IMR-90 (cell line): ENCODE results near the gene CNNM2. TPM values are rescaled to one million over a fixed set of nuclear protein-coding genes. Genes with fewer than 3 reads are reported as not detected.

Source experiments
- ATAC-seq: fragments of 200-7000 bp; cut with Tn5 transposase; 2 replicates; pipeline ENCODE4 v1.9.1; 2020; ENCODE audit warnings: low read depth, mild to moderate bottlenecking, moderate library complexity
- BruUV-seq: library from RNA; stranded (reverse); fragments of 400-500 nt; replicated peaks from 2 replicates; lab custom pipeline; 2021; lab: Mats Ljungman, UMichigan
- CTCF ChIA-PET: fragments of 300-600 bp; formaldehyde crosslinking; extraction: SDS; loops from one replicate; lab custom pipeline; 2021; ENCODE audit warnings: antibody characterized with exemption; lab: Yijun Ruan, JAX
- POLR2A ChIA-PET: fragments of 300-600 bp; sonication (Branson Sonifier 250); formaldehyde crosslinking; loops from one replicate; lab custom pipeline; 2022; ENCODE audit warnings: antibody characterized with exemption; ENCODE audit not compliant: unreplicated experiment; lab: Charles Lee
- DNase-seq: peaks from one replicate; pipeline ENCODE4 v3.0.0; 2013
- H2AFZ ChIP-seq: replicated peaks from 2 replicates; pipeline ENCODE3; 2013; ENCODE audit warnings: low read length, mild to moderate bottlenecking; ENCODE audit not compliant: poor library complexity
- H2AK5ac ChIP-seq: 2 replicates; pipeline ENCODE4 v1.6.1; 2013; ENCODE audit warnings: low read depth, low read length, inconsistent platforms
- H2AK9ac ChIP-seq: replicated peaks from 2 replicates; pipeline ENCODE3; 2013; ENCODE audit warnings: mild to moderate bottlenecking, low read depth, low read length, moderate library complexity; ENCODE audit not compliant: poor library complexity
- H2BK120ac ChIP-seq: 2 replicates; pipeline ENCODE4 v1.6.1; 2013; ENCODE audit warnings: low read depth, low read length, inconsistent platforms
- H2BK15ac ChIP-seq: 3 replicates; pipeline ENCODE4 v1.6.1; 2013; ENCODE audit warnings: low read depth, low read length, inconsistent platforms
- H2BK20ac ChIP-seq: 2 replicates; pipeline ENCODE4 v1.6.1; 2013; ENCODE audit warnings: low read depth, mild to moderate bottlenecking, inconsistent platforms, low read length, moderate library complexity
- H2BK5ac ChIP-seq: 2 replicates; pipeline ENCODE4 v1.6.1; 2013; ENCODE audit warnings: mild to moderate bottlenecking, low read depth, low read length, inconsistent platforms; ENCODE audit not compliant: poor library complexity, severe bottlenecking
- H3K14ac ChIP-seq: replicated peaks from 2 replicates; pipeline ENCODE4 v1.6.1; 2013; ENCODE audit warnings: low read depth, low read length, inconsistent platforms
- H3K18ac ChIP-seq: 2 replicates; pipeline ENCODE4 v1.6.1; 2013; ENCODE audit warnings: low read depth, low read length, control low read depth
- H3K23ac ChIP-seq: 2 replicates; pipeline ENCODE4 v1.6.1; 2013; ENCODE audit warnings: low read depth, low read length, inconsistent platforms
- H3K27ac ChIP-seq: 2 replicates; pipeline ENCODE4 v1.5.1; 2013; ENCODE audit warnings: mild to moderate bottlenecking, control low read depth, low read length; ENCODE audit not compliant: insufficient read depth
- H3K27me3 ChIP-seq: 2 replicates; pipeline ENCODE4 v1.6.1; 2013; ENCODE audit warnings: low read length; ENCODE audit not compliant: control insufficient read depth, insufficient read depth
- H3K36me3 ChIP-seq: 2 replicates; pipeline ENCODE4 v1.6.1; 2013; ENCODE audit warnings: low read length, mixed read lengths; ENCODE audit not compliant: control insufficient read depth, insufficient read depth
- H3K4ac ChIP-seq: 2 replicates; pipeline ENCODE4 v1.6.1; 2013; ENCODE audit warnings: low read depth, low read length, inconsistent platforms
- H3K4me1 ChIP-seq: 2 replicates; pipeline ENCODE4 v1.6.1; 2013; ENCODE audit warnings: low read length, mixed read lengths; ENCODE audit not compliant: control insufficient read depth, insufficient read depth
- H3K4me2 ChIP-seq: 2 replicates; pipeline ENCODE4 v1.6.1; 2013; ENCODE audit warnings: low read depth, mild to moderate bottlenecking, control low read depth, low read length, moderate library complexity
- H3K4me3 ChIP-seq: 2 replicates; pipeline ENCODE4 v1.5.1; 2013; ENCODE audit warnings: low read depth, mild to moderate bottlenecking, control low read depth, low read length, moderate library complexity; ENCODE audit not compliant: insufficient read depth
- H3K56ac ChIP-seq: 2 replicates; pipeline ENCODE4 v1.6.1; 2013; ENCODE audit warnings: low read length, inconsistent platforms; ENCODE audit not compliant: insufficient read depth; ENCODE audit errors: extremely low read depth
- H3K79me1 ChIP-seq, 2 experiments: 2 replicates each; pipeline ENCODE4 v1.6.1; 2013; ENCODE audit warnings: low read length in 2 of 2, inconsistent platforms in 1 of 2, low read depth in 1 of 2
- H3K9ac ChIP-seq: 2 replicates; pipeline ENCODE4 v1.6.1; 2013; ENCODE audit warnings: low read depth, low read length, control low read depth
- H3K9me1 ChIP-seq: 2 replicates; pipeline ENCODE4 v1.6.1; 2013; ENCODE audit warnings: low read length, inconsistent platforms; ENCODE audit not compliant: insufficient read depth
- H3K9me3 ChIP-seq: 2 replicates; pipeline ENCODE4 v1.6.1; 2013; ENCODE audit warnings: low read length; ENCODE audit not compliant: control insufficient read depth, insufficient read depth
- H4K20me1 ChIP-seq: 2 replicates; pipeline ENCODE4 v1.6.1; 2013; ENCODE audit warnings: low read length, inconsistent platforms; ENCODE audit not compliant: insufficient read depth
- H4K5ac ChIP-seq: 2 replicates; pipeline ENCODE4 v1.6.1; 2013; ENCODE audit warnings: mild to moderate bottlenecking, low read depth, low read length, control low read depth
- H4K8ac ChIP-seq, 2 experiments: 2 replicates each; pipeline ENCODE4 v1.6.1; 2013; ENCODE audit warnings: low read depth in 2 of 2, low read length in 2 of 2, control low read depth in 1 of 2, inconsistent platforms in 1 of 2
- H4K91ac ChIP-seq: 2 replicates; pipeline ENCODE4 v1.6.1; 2013; ENCODE audit warnings: low read depth, low read length, inconsistent platforms; ENCODE audit not compliant: insufficient read depth
- MAZ ChIP-seq: IDR thresholded peaks from 2 replicates; pipeline ENCODE4 v1.6.1; 2012; ENCODE audit warnings: low read depth, mild to moderate bottlenecking, low read length, improper control_type of control experiment, moderate library complexity, borderline replicate concordance
- NFE2L2 ChIP-seq: fragments of 150-350 bp; IDR thresholded peaks from 2 replicates; pipeline ENCODE4 v1.6.1; 2016; ENCODE audit warnings: low read depth, mild to moderate bottlenecking, low read length
- RAD21 ChIP-seq: IDR thresholded peaks from 2 replicates; pipeline ENCODE4 v1.6.1; 2012; ENCODE audit warnings: low read length, improper control_type of control experiment
- RCOR1 ChIP-seq: IDR thresholded peaks from 2 replicates; pipeline ENCODE4 v1.6.1; 2012; ENCODE audit warnings: mild to moderate bottlenecking, low read length, improper control_type of control experiment; ENCODE audit not compliant: insufficient replicate concordance
- WGBS, 2 experiments: methylation state at CpG; one replicate each; pipeline versions ENCODE4 v1.1.5 to v1.1.7; 2013; ENCODE audit warnings: missing lambda C conversion rate in 2 of 2; ENCODE audit not compliant: insufficient read length in 1 of 2; ENCODE audit errors: extremely low coverage in 2 of 2; 5-methylcytosine and 5-hydroxymethylcytosine counted together
- dilution Hi-C: fragments of 300-500 bp; cut with HindIII; formaldehyde crosslinking; loops from one replicate; pipeline ENCODE4 v1.14.3; 2018; ENCODE audit warnings: low sequenced_read_pairs; ENCODE audit not compliant: unreplicated experiment
- in situ Hi-C: fragments of 300-500 bp; cut with MboI; formaldehyde crosslinking; loops from 3 replicates; pipeline ENCODE4 v1.14.3; 2019; ENCODE audit warnings: low sequenced_read_pairs, inconsistent platforms, mixed read lengths
- intact Hi-C: fragments of 100-400 bp; cut with micrococcal nuclease; formaldehyde crosslinking; loops from 2 replicates; pipeline ENCODE4 v1.10.0; 2022
- polyA plus RNA-seq, 3 experiments: library from polyadenylated mRNA; depleted of rRNA; stranded (reverse); fragments of >200 nt; gene quantifications; 2 replicates each; pipeline ENCODE4 v1.2.3, GENCODE V29; 2012; ENCODE audit warnings: low replicate concordance in 1 of 3
- total RNA-seq: library from RNA; depleted of rRNA; stranded (reverse); fragments of >200 nt; gene quantifications from 2 replicates; pipeline ENCODE4 v1.2.3, GENCODE V29; 2012
- TF ChIP-seq, protein P1 (sequence below): fragments of 150-350 bp; IDR thresholded peaks from 2 replicates; pipeline ENCODE4 v1.6.1; 2016; ENCODE audit warnings: low read depth, mild to moderate bottlenecking, low read length, moderate library complexity, borderline replicate concordance

The CNNM2 gene
- total and polyA plus RNA-seq, 2 of the 4 experiments (the other 2 are of a cell fraction): 4.7 to 5.6 TPM

DNA sequence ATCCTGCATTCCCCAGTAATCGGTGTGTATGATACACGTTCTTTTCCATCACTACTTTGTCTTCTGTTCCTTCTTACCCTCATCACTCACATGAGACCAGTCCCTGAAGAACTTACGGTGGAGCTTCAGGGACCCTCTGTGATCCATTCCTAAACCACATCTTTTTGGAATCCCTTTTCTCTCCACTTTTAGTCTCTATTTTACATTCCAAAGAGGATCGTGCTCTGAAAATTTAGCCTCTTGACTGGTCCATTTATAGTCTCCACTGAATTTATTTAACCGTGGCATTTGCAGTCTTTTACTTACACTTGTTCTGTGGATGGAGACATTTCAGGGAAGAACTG lies 165.9 kb downstream of the CNNM2 start:
- no TSS peak for BruUV-seq
- no peak overlapping the region for H2BK5ac ChIP-seq
- H3K27me3 ChIP-seq: no peaks in the 10 kb centered on the region
- H2AFZ ChIP-seq: no peak overlapping the region
- CTCF ChIA-PET: interaction anchor here (1.0 kb wide), 1 partner anchor 161 kb away, joined by 5 read pairs; no protein-coding TSS in a partner anchor
- no peak overlapping the region for H3K23ac ChIP-seq
- H3K4me2 ChIP-seq: no peak overlapping the region
- TF ChIP-seq MAZ (no peak), NFE2L2 (no peak), RCOR1 (no peak), RAD21 (no peak)
- TF ChIP-seq, protein P1, sequence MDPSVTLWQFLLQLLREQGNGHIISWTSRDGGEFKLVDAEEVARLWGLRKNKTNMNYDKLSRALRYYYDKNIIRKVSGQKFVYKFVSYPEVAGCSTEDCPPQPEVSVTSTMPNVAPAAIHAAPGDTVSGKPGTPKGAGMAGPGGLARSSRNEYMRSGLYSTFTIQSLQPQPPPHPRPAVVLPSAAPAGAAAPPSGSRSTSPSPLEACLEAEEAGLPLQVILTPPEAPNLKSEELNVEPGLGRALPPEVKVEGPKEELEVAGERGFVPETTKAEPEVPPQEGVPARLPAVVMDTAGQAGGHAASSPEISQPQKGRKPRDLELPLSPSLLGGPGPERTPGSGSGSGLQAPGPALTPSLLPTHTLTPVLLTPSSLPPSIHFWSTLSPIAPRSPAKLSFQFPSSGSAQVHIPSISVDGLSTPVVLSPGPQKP: no peak
- H2BK15ac ChIP-seq: peak overlapping the region; percentile 10; the same call in 1 of the 3 replicates
- peaks cover 13% of the 10 kb centered on the region; the same call in 1 of the 2 replicates for H4K20me1 ChIP-seq
- H3K9ac ChIP-seq: no peak overlapping the region
- no peaks in the 10 kb centered on the region for H3K9me3 ChIP-seq
- POLR2A ChIA-PET: no interaction called here
- DNase-seq (no peak), ATAC-seq (no peak)
- H2BK20ac ChIP-seq: no peak overlapping the region
- peaks cover 0 to 41% of the 10 kb centered on the region in 2 experiments; a peak in 3 of 4 replicates for H3K79me1 ChIP-seq
- H3K4me1 ChIP-seq: peaks cover 15% of the 10 kb centered on the region
- no peak overlapping the region; the same call in 1 of the 2 replicates for H4K91ac ChIP-seq
- H3K9me1 ChIP-seq: peaks cover 20% of the 10 kb centered on the region
- H3K56ac ChIP-seq: no peak overlapping the region
- no peak overlapping the region for H3K18ac ChIP-seq
- intact Hi-C loops (no loop called here), in situ Hi-C loops (loop anchor here (10.0 kb wide), 1 partner anchor 161 kb away; the partner anchor contains the start of gene RPEL1), dilution Hi-C loops (no loop called here)
- no peak overlapping the region for H2AK9ac ChIP-seq
- H4K5ac ChIP-seq: no peak overlapping the region
- no peak overlapping the region for H2AK5ac ChIP-seq
- WGBS, 2 experiments: 97% methylated on average over 3 of the region's 5 CpGs; no CpG with 5 or more reads in 1 of the 2 experiments
- H3K27ac ChIP-seq: no peak overlapping the region
- no peak overlapping the region; a peak in 1 of 4 replicates for H4K8ac ChIP-seq
- no peak overlapping the region for H3K14ac ChIP-seq
- H2BK120ac ChIP-seq: no peak overlapping the region
- no peak overlapping the region for H3K4ac ChIP-seq
- H3K36me3 ChIP-seq: peaks cover 46% of the 10 kb centered on the region
- no peak overlapping the region for H3K4me3 ChIP-seq
